Mesenchymal stem cell (in vitro differentiated cells and primary cell): ENCODE data around the gene PDE6H.
A peak's percentile ranks its signal among the peaks of the same experiment; 100 is the strongest.

Experiments
- DNase-seq: peaks from one replicate; pipeline ENCODE4 v3.0.0-alpha.2; 2013
- H2AFZ ChIP-seq: one replicate; pipeline ENCODE4 v1.6.1; 2013; ENCODE audit warnings: low read depth, mild to moderate bottlenecking, control low read depth, inconsistent platforms, low read length, moderate library complexity
- H2AK5ac ChIP-seq: 2 replicates; pipeline ENCODE4 v1.6.1; 2013; ENCODE audit warnings: low read length, moderate library complexity, mild to moderate bottlenecking, inconsistent platforms; ENCODE audit not compliant: severe bottlenecking
- H2BK120ac ChIP-seq: one replicate; pipeline ENCODE4 v1.6.1; 2013; ENCODE audit warnings: low read depth, mild to moderate bottlenecking, inconsistent platforms, low read length, moderate library complexity
- H2BK12ac ChIP-seq, 2 experiments: one replicate each; pipeline ENCODE4 v1.6.1; 2013; ENCODE audit warnings: inconsistent platforms in 2 of 2, low read length in 2 of 2, mild to moderate bottlenecking in 2 of 2, moderate library complexity in 2 of 2, control low read depth in 1 of 2
- H2BK15ac ChIP-seq: one replicate; pipeline ENCODE4 v1.6.1; 2013; ENCODE audit warnings: mild to moderate bottlenecking, low read depth, inconsistent platforms; ENCODE audit not compliant: poor library complexity, severe bottlenecking
- H2BK5ac ChIP-seq: 2 replicates; pipeline ENCODE4 v1.6.1; 2013; ENCODE audit warnings: low read depth, mild to moderate bottlenecking, low read length, control low read depth, inconsistent platforms; ENCODE audit not compliant: poor library complexity, severe bottlenecking
- H3K14ac ChIP-seq, 2 experiments: one replicate each; pipeline ENCODE4 v1.6.1; 2013; ENCODE audit warnings: inconsistent platforms in 2 of 2, low read length in 2 of 2, control low read depth in 1 of 2, mild to moderate bottlenecking in 1 of 2, moderate library complexity in 1 of 2
- H3K18ac ChIP-seq, 2 experiments: one replicate each; pipeline ENCODE4 v1.6.1; 2013; ENCODE audit warnings: inconsistent platforms in 2 of 2, low read length in 2 of 2, control low read depth in 1 of 2, low read depth in 1 of 2, mild to moderate bottlenecking in 1 of 2
- H3K23ac ChIP-seq, 2 experiments: one replicate each; pipeline ENCODE4 v1.6.1; 2013; ENCODE audit warnings: inconsistent platforms in 2 of 2, low read length in 2 of 2, mild to moderate bottlenecking in 2 of 2, moderate library complexity in 2 of 2, control low read depth in 1 of 2
- H3K27ac ChIP-seq: 2 replicates; pipeline ENCODE4 v1.5.1; 2013; ENCODE audit warnings: mild to moderate bottlenecking, moderate library complexity, low read length, control low read depth, inconsistent platforms; ENCODE audit not compliant: poor library complexity, severe bottlenecking
- H3K27me3 ChIP-seq, 2 experiments: 2 replicates each; pipeline versions ENCODE4 v1.6.1 to v1.7.0; 2013; ENCODE audit warnings: low read length in 2 of 2, mild to moderate bottlenecking in 2 of 2, moderate library complexity in 2 of 2, control low read depth in 1 of 2, inconsistent platforms in 1 of 2; ENCODE audit not compliant: control insufficient read depth in 1 of 2, insufficient read depth in 1 of 2
- H3K36me3 ChIP-seq, 2 experiments: 2 replicates each; pipeline versions ENCODE4 v1.6.1 to v1.7.0; 2013; ENCODE audit warnings: low read length in 2 of 2, control low read depth in 1 of 2, inconsistent platforms in 1 of 2, low read depth in 1 of 2, mild to moderate bottlenecking in 1 of 2; ENCODE audit not compliant: insufficient read depth in 2 of 2, control insufficient read depth in 1 of 2
- H3K4ac ChIP-seq, 2 experiments: one replicate each; pipeline ENCODE4 v1.6.1; 2013; ENCODE audit warnings: inconsistent platforms in 2 of 2, low read length in 2 of 2, mild to moderate bottlenecking in 2 of 2, moderate library complexity in 2 of 2, control low read depth in 1 of 2, low read depth in 1 of 2
- H3K4me1 ChIP-seq: 2 replicates; pipeline ENCODE4 v1.6.1; 2013; ENCODE audit warnings: low read depth, low read length, control low read depth; ENCODE audit not compliant: control insufficient read depth, insufficient read depth
- H3K4me2 ChIP-seq: 2 replicates; pipeline ENCODE4 v1.6.1; 2013; ENCODE audit warnings: low read length, mild to moderate bottlenecking, inconsistent platforms; ENCODE audit not compliant: poor library complexity, severe bottlenecking
- H3K4me3 ChIP-seq, 2 experiments: 2 replicates each; pipeline versions ENCODE4 v1.5.1 to v1.7.0; 2013; ENCODE audit warnings: low read length in 2 of 2, mild to moderate bottlenecking in 2 of 2, control low read depth in 1 of 2, low read depth in 1 of 2; ENCODE audit not compliant: insufficient read depth in 1 of 2
- H3K79me1 ChIP-seq: replicated peaks from 2 replicates; pipeline ENCODE4 v1.6.1; 2013; ENCODE audit warnings: mild to moderate bottlenecking, control low read depth, low read length, inconsistent platforms; ENCODE audit not compliant: poor library complexity, severe bottlenecking
- H3K9ac ChIP-seq: 2 replicates; pipeline ENCODE4 v1.7.0; 2013; ENCODE audit warnings: mild to moderate bottlenecking, low read length, moderate library complexity
- H3K9me3 ChIP-seq: 2 replicates; pipeline ENCODE4 v1.7.0; 2013; ENCODE audit warnings: mild to moderate bottlenecking, low read length; ENCODE audit not compliant: control insufficient read depth
- H4K8ac ChIP-seq: one replicate; pipeline ENCODE4 v1.6.1; 2013; ENCODE audit warnings: inconsistent platforms, mild to moderate bottlenecking, low read length, moderate library complexity
- H4K91ac ChIP-seq: one replicate; pipeline ENCODE4 v1.6.1; 2013; ENCODE audit warnings: mild to moderate bottlenecking, low read length, inconsistent platforms
- WGBS: methylation state at CpG from one replicate; pipeline ENCODE4 v1.1.7; 2013; ENCODE audit warnings: mixed read lengths; 5-methylcytosine and 5-hydroxymethylcytosine counted together

The PDE6H gene

DNA sequence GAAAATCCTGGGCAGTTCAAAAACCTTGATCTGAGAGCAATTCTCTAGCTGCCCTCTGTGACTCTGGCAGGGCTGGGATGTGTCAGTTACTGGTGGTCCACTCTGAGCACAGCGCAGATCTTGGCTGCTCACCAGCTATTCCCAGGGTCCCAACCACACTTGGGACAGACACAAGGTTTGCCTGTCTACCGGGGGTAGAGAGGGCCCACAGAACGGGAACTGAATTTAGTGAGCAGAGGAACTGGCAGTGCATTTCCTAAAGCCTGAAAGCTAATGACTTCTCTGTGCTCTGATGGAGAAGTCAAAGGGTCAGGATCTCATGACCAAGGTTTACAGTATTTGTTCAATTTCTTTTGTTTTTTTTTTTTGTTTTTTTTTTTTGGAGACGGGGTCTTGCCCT is 2.6 kb downstream of the PDE6H start:
- no peaks in the 10 kb centered on the region for H3K36me3 ChIP-seq
- H3K18ac ChIP-seq = no peak overlapping the region
- no peak overlapping the region for H2BK12ac ChIP-seq

DNA sequence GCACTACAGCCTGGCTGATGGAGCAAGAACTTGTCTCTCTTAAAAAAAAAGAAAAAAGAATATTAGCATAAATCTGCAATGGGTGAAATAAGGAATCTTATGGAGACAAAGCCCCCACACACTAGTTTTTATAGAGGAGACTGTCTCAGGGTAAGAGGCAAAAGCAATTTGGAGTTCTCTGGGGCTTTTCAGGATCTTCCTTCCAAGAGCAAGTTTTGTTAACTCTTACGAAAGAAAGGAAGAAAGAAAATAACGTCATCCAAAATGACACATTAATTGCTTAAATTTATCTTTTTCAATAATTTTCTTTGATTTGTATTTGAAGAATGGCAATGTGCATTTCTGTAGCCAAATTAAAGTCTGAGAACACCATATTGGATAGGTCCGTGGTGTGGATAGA is 3.8 kb downstream of the PDE6H start:
- no peaks in the 10 kb centered on the region for H3K4me1 ChIP-seq
- no peaks in the 10 kb centered on the region for H3K36me3 ChIP-seq
- H3K23ac ChIP-seq = no peak overlapping the region
- H3K4ac ChIP-seq = no peak overlapping the region
- no peak overlapping the region for H2AK5ac ChIP-seq
- DNase-seq = no peak
- no peak overlapping the region for H3K4me2 ChIP-seq
- WGBS = 95% methylated on average over 1 of the region's 3 CpGs
- H3K27ac ChIP-seq = no peak overlapping the region
- H2BK120ac ChIP-seq = no peak overlapping the region
- no peak overlapping the region for H2BK15ac ChIP-seq
- no peak overlapping the region for H2BK12ac ChIP-seq
- H2BK5ac ChIP-seq = no peak overlapping the region
- H3K79me1 ChIP-seq = no peaks in the 10 kb centered on the region
- no peaks in the 10 kb centered on the region for H3K9me3 ChIP-seq
- H3K4me3 ChIP-seq = no peak overlapping the region
- no peak overlapping the region for H3K14ac ChIP-seq
- H3K18ac ChIP-seq = no peak overlapping the region
- no peak overlapping the region for H4K91ac ChIP-seq
- H3K27me3 ChIP-seq = no peaks in the 10 kb centered on the region
- no peak overlapping the region for H3K9ac ChIP-seq
- no peak overlapping the region for H4K8ac ChIP-seq
- H2AFZ ChIP-seq = no peak overlapping the region

More for the DNA sequence above, 2.6 kb downstream of the PDE6H start:
- Histone ChIP-seq H3K9me3 (no peaks in the 10 kb centered on the region), H3K27ac (no peak overlapping the region), H4K8ac (no peak overlapping the region), H3K27me3 (no peaks in the 10 kb centered on the region), H4K91ac (no peak overlapping the region), H3K4me2 (no peak overlapping the region), H3K4me3 (no peak overlapping the region), H2AFZ (no peak overlapping the region), H3K79me1 (no peaks in the 10 kb centered on the region), H2AK5ac (no peak overlapping the region), H3K4ac (no peak overlapping the region), H2BK15ac (no peak overlapping the region), H3K14ac (no peak overlapping the region), H3K23ac (no peak overlapping the region), H2BK5ac (no peak overlapping the region), H3K9ac (no peak overlapping the region), H2BK120ac (no peak overlapping the region), H3K4me1 (no peaks in the 10 kb centered on the region)
- DNase-seq = no peak
- WGBS = 97% methylated on average over 3 of the region's 4 CpGs

DNA sequence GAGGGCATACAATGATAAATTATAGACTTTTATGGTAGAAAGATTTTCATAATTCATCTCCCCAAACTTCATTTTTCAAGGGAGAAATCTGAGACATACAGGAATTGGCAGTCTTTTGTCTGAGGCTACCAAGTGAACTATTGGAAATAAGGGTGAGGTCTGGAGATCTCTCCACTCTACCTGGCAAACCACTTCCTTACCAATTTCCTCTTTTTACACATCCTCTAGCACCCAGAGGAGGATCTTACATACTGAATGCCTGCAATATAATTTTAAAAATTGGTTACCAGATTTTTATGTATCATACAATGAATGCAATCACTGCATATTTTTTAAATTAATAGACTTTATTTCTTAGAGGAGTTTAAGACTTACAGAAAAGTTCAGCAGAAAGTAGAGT is 6.6 kb downstream of the PDE6H start:
- H2BK120ac ChIP-seq = no peak overlapping the region
- H3K23ac ChIP-seq = no peak overlapping the region
- H3K9me3 ChIP-seq = no peaks in the 10 kb centered on the region
- no peak overlapping the region for H3K27ac ChIP-seq
- no peak overlapping the region for H2BK15ac ChIP-seq
- H3K4me2 ChIP-seq = no peak overlapping the region
- no peak overlapping the region for H3K4me3 ChIP-seq
- no peak for DNase-seq
- H3K36me3 ChIP-seq = no peaks in the 10 kb centered on the region
- H3K14ac ChIP-seq = no peak overlapping the region
- H2AFZ ChIP-seq = no peak overlapping the region
- no peak overlapping the region for H2BK5ac ChIP-seq
- H4K91ac ChIP-seq = no peak overlapping the region
- no peak overlapping the region for H3K4ac ChIP-seq
- no peak overlapping the region for H2BK12ac ChIP-seq
- no peak overlapping the region for H3K18ac ChIP-seq
- H3K79me1 ChIP-seq = no peaks in the 10 kb centered on the region
- H3K4me1 ChIP-seq = no peaks in the 10 kb centered on the region
- no peaks in the 10 kb centered on the region for H3K27me3 ChIP-seq
- H4K8ac ChIP-seq = no peak overlapping the region
- H3K9ac ChIP-seq = no peak overlapping the region
- H2AK5ac ChIP-seq = no peak overlapping the region

DNA sequence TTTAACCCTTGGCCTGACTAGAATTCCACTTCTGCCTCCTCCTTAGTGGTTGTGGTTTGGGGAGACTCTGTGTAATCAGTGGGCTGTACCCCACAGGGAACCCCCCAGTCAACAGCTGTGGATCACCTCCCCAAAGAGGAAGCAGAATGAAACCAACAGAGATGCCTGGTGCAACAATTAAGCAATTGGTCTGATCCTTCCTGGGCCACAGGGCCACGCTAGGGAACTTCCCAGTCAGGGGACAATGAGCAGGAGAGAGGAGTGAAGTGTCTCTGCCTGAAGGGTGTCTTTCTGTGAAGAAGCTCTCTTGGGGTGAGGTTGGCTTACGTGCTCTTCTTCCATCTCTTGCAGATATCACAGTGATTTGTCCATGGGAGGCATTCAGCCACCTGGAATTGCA is 8.2 kb downstream of the PDE6H start:
- H3K9ac ChIP-seq = no peak overlapping the region
- H2AFZ ChIP-seq = no peak overlapping the region
- no peak overlapping the region for H2BK5ac ChIP-seq
- no peak for DNase-seq
- H3K4me2 ChIP-seq = no peak overlapping the region
- H2AK5ac ChIP-seq = no peak overlapping the region
- H4K91ac ChIP-seq = peak overlapping the region; percentile 43
- H3K4me3 ChIP-seq = no peak overlapping the region
- H3K18ac ChIP-seq = no peak overlapping the region
- no peaks in the 10 kb centered on the region for H3K27me3 ChIP-seq
- H3K23ac ChIP-seq = no peak overlapping the region
- H2BK15ac ChIP-seq = no peak overlapping the region
- H2BK120ac ChIP-seq = no peak overlapping the region
- WGBS = 94% methylated on average over 2 of the region's 2 CpGs
- H4K8ac ChIP-seq = no peak overlapping the region
- peak overlapping the region in 1 of 2 experiments; percentile 75 for H3K14ac ChIP-seq
- no peaks in the 10 kb centered on the region for H3K79me1 ChIP-seq
- H3K9me3 ChIP-seq = no peaks in the 10 kb centered on the region
- H3K4ac ChIP-seq = no peak overlapping the region
- H3K27ac ChIP-seq = no peak overlapping the region
- no peak overlapping the region for H2BK12ac ChIP-seq
- H3K4me1 ChIP-seq = peaks cover 4% of the 10 kb centered on the region
- no peaks in the 10 kb centered on the region for H3K36me3 ChIP-seq
